Stimulated activated CD8-positive, alpha-beta memory T cell treated with anti-CD3 and anti-CD28 coated beads, Interleukin-15, amount 100 ng/mL, for 24 hours (primary cell): ENCODE results near the gene SYN1.

Source experiments
- DNase-seq: peaks from one replicate; pipeline ENCODE4 v3.0.0-alpha.2; 2020; ENCODE audit warnings: low read depth

The SYN1 gene

GRCh38 chrX:47523297-47523696 lies 96.4 kb downstream of the SYN1 start:
- peak; percentile 58 for DNase-seq
